Osteocyte (in vitro differentiated cells): ENCODE measurements around the gene CHTF18. TPM values are rescaled to one million over a fixed set of nuclear protein-coding genes. Genes with fewer than 3 reads are reported as not detected.
"Not testable (repeated sequence)": the region's sequence is repeated elsewhere in the genome, so short reads cannot be mapped to it uniquely, and the experiment has no call there.

Source experiments
- DNase-seq: peaks from one replicate; pipeline ENCODE4 v3.0.0; 2021; ENCODE audit warnings: mixed read lengths; ENCODE audit not compliant: unreplicated experiment; ENCODE audit errors: extremely low spot score
- H3K27ac Mint-ChIP-seq: one replicate; pipeline ENCODE4 v1.8.0; 2021; ENCODE audit warnings: mild to moderate bottlenecking, mixed read lengths; ENCODE audit not compliant: unreplicated experiment
- H3K27me3 Mint-ChIP-seq: one replicate; pipeline ENCODE4 v1.8.0; 2021; ENCODE audit warnings: mixed read lengths; ENCODE audit not compliant: unreplicated experiment
- H3K36me3 Mint-ChIP-seq: one replicate; pipeline ENCODE4 v1.8.0; 2021; ENCODE audit warnings: mixed read lengths; ENCODE audit not compliant: unreplicated experiment
- H3K4me1 Mint-ChIP-seq: one replicate; pipeline ENCODE4 v1.8.0; 2021; ENCODE audit warnings: mixed read lengths; ENCODE audit not compliant: unreplicated experiment
- H3K4me3 Mint-ChIP-seq: one replicate; pipeline ENCODE4 v1.8.0; 2021; ENCODE audit warnings: mild to moderate bottlenecking, moderate library complexity, mixed read lengths; ENCODE audit not compliant: unreplicated experiment
- H3K9me3 Mint-ChIP-seq: one replicate; pipeline ENCODE4 v1.8.0; 2021; ENCODE audit warnings: mixed read lengths; ENCODE audit not compliant: unreplicated experiment
- total RNA-seq: library from RNA; stranded (reverse); gene quantifications from 2 replicates; pipeline ENCODE4 v1.2.1, GENCODE V29; 2021
- TF ChIP-seq, protein P1 (sequence below): fragments of 200-600 bp; sonication (generic); IDR thresholded peaks from 2 replicates; pipeline ENCODE4 v1.5.0; 2021; ENCODE audit warnings: antibody characterized with exemption, mild to moderate bottlenecking, moderate library complexity

CHTF18 gene
- total RNA-seq, 1 donor from 2014 or later = 25.4 TPM

DNA sequence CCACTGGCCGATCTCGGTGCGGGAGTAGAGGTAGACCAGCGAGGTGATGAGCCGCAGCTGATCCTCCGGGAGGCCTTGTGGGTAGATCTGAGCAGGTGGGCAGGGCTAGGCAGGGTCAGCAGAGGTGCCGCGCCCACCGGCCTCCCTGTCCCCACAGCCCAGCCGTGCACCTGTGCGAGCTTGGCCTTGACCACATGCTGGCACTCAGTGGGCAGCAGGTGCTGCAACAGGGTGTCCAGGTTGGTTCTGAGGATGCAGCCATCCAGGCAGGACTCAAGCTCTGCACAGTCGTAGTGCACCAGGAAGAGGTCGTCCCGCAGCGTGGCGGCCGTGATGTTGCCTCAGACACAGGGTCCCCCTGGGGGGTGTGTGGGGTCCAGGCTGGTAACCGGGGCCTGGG, 15.5 kb upstream of the CHTF18 start:
- H3K4me3 Mint-ChIP-seq = no peak overlapping the region
- no peaks in the 10 kb centered on the region for H3K36me3 Mint-ChIP-seq
- H3K4me1 Mint-ChIP-seq = peaks cover 4% of the 10 kb centered on the region
- no peak overlapping the region for H3K27ac Mint-ChIP-seq
- TF ChIP-seq, protein P1, sequence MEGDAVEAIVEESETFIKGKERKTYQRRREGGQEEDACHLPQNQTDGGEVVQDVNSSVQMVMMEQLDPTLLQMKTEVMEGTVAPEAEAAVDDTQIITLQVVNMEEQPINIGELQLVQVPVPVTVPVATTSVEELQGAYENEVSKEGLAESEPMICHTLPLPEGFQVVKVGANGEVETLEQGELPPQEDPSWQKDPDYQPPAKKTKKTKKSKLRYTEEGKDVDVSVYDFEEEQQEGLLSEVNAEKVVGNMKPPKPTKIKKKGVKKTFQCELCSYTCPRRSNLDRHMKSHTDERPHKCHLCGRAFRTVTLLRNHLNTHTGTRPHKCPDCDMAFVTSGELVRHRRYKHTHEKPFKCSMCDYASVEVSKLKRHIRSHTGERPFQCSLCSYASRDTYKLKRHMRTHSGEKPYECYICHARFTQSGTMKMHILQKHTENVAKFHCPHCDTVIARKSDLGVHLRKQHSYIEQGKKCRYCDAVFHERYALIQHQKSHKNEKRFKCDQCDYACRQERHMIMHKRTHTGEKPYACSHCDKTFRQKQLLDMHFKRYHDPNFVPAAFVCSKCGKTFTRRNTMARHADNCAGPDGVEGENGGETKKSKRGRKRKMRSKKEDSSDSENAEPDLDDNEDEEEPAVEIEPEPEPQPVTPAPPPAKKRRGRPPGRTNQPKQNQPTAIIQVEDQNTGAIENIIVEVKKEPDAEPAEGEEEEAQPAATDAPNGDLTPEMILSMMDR = no peak
- H3K9me3 Mint-ChIP-seq = no peaks in the 10 kb centered on the region
- no peaks in the 10 kb centered on the region for H3K27me3 Mint-ChIP-seq
- no peak for DNase-seq

DNA sequence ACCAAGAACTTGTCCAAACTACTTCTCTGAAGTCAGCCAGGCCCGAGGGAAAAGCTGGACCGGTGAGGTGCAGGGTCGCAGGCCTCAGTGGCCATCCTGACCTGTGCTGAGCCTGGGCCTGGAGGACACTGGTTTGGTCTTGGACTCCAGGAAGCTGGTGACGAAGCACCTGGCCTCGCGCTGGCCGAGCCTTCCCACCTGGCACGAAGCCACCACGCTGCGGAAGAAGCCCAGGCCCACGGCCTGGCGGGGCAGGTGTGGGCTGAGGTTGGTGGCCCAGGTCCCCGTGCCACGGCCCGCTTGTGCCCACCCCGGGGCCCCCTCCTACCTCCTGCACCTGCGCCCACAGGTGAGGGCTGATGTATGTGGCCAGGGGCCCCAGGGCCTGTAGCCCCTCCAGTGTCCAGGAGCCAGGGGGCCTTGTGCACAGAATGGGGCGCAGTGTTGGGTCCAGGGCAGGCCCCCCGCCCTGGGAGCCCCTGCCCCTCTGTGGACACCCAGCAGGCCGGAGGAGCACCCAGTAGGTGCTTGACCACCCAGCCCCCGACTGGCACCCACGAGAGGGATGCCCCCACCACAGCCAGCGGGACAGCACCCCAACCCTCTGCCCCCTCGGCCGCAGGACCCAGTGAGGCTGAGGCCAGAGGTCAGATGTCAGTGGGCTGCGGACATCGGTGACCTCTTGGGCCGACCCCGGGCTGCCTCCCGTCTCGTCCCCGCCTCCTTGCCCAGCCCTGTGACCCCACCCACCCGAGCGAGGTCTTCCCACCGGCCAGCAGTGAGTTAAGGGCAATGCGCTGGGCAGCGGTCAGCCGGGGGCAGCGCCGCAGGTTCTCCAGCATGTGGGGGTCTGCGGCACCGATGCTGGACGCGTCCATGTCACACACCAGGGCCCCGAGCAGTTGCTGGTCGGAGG, 14.1 kb upstream of the CHTF18 start:
- no peaks in the 10 kb centered on the region for H3K9me3 Mint-ChIP-seq
- DNase-seq = no peak
- H3K27me3 Mint-ChIP-seq = no peaks in the 10 kb centered on the region
- H3K36me3 Mint-ChIP-seq = no peaks in the 10 kb centered on the region
- no peak overlapping the region for H3K27ac Mint-ChIP-seq
- no peak overlapping the region for H3K4me3 Mint-ChIP-seq
- TF ChIP-seq, protein P1 = no peak
- H3K4me1 Mint-ChIP-seq = peaks cover 4% of the 10 kb centered on the region

GRCh38 chr16:775236-775796, 13.1 kb upstream of the CHTF18 start:
- no peak for DNase-seq
- H3K27me3 Mint-ChIP-seq = no peaks in the 10 kb centered on the region
- no peaks in the 10 kb centered on the region for H3K9me3 Mint-ChIP-seq
- no peak overlapping the region for H3K4me3 Mint-ChIP-seq
- no peak overlapping the region for H3K27ac Mint-ChIP-seq
- peaks cover 4% of the 10 kb centered on the region for H3K4me1 Mint-ChIP-seq
- no peaks in the 10 kb centered on the region for H3K36me3 Mint-ChIP-seq
- TF ChIP-seq, protein P1 = no peak

GRCh38 chr16:776298-776697, 12.1 kb upstream of the CHTF18 start:
- not testable (repeated sequence) for H3K4me1 Mint-ChIP-seq, H3K27me3 Mint-ChIP-seq, DNase-seq, H3K27ac Mint-ChIP-seq, H3K9me3 Mint-ChIP-seq, H3K4me3 Mint-ChIP-seq, H3K36me3 Mint-ChIP-seq

- H3K36me3 Mint-ChIP-seq = no peaks in the 10 kb centered on the region
- no peak for DNase-seq
- H3K4me3 Mint-ChIP-seq = no peak overlapping the region
- no peak overlapping the region for H3K27ac Mint-ChIP-seq
- H3K4me1 Mint-ChIP-seq = peaks cover 4% of the 10 kb centered on the region
- H3K27me3 Mint-ChIP-seq = no peaks in the 10 kb centered on the region
- TF ChIP-seq, protein P1 = no peak
- H3K9me3 Mint-ChIP-seq = no peaks in the 10 kb centered on the region
Measured at GRCh38 chr16:776824-777223, 11.6 kb upstream of the CHTF18 start.
